ENCODE results near the gene OR8A1. TPM values are rescaled to one million over a fixed set of nuclear protein-coding genes. Genes with fewer than 3 reads are reported as not detected.

Gene OR8A1
- total RNA-seq, 1 experiment from 2014 or later = not detected

- H3K36me3 ChIP-seq (ENCODE audit: insufficient read depth, low read length) = no peaks in the 10 kb centered on the region
- no peak overlapping the region for H3K4me2 ChIP-seq (ENCODE audit: low read depth, low read length, poor library complexity, severe bottlenecking)
- no peaks in the 10 kb centered on the region for H3K27me3 ChIP-seq (ENCODE audit: low read length)
- no peak overlapping the region for H3K27ac ChIP-seq (ENCODE audit: low read length)
- H4K20me1 ChIP-seq (ENCODE audit: insufficient read depth, low read depth, low read length) = no peaks in the 10 kb centered on the region
- no peak overlapping the region for H3K9ac ChIP-seq (ENCODE audit: low read length)
- H3K4me3 ChIP-seq (ENCODE audit: low read length) = no peak overlapping the region
- H2AFZ ChIP-seq (ENCODE audit: low read length) = no peak overlapping the region
- H3K9me3 ChIP-seq (ENCODE audit: low read length) = no peaks in the 10 kb centered on the region
- no peak for DNase-seq
- no peaks in the 10 kb centered on the region for H3K79me2 ChIP-seq (ENCODE audit: low read length)
- H3K9me2 ChIP-seq (replicated peaks; ENCODE audit: insufficient read depth, low read length) = no peaks in the 10 kb centered on the region
- H3K4me1 ChIP-seq (ENCODE audit: low read length) = no peaks in the 10 kb centered on the region
Measured at GRCh38 chr11:124612567-124613246, 42.9 kb downstream of the OR8A1 start.

- Histone ChIP-seq H3K79me2 (ENCODE audit: low read length) (peaks cover 11% of the 10 kb centered on the region), H2AFZ (ENCODE audit: low read length) (no peak overlapping the region)
Measured at GRCh38 chr11:124618863-124619262, 49.1 kb downstream of the OR8A1 start.

More at GRCh38 chr11:124618863-124619262, 49.1 kb downstream of the OR8A1 start:
- Histone ChIP-seq H3K9me2 (replicated peaks; ENCODE audit: insufficient read depth, low read length) (no peaks in the 10 kb centered on the region), H3K9me3 (ENCODE audit: low read length) (no peaks in the 10 kb centered on the region), H3K4me3 (ENCODE audit: low read length) (no peak overlapping the region), H3K36me3 (ENCODE audit: insufficient read depth, low read length) (no peaks in the 10 kb centered on the region), H4K20me1 (ENCODE audit: insufficient read depth, low read depth, low read length) (peaks cover 5% of the 10 kb centered on the region; the same call in 1 of the 2 replicates), H3K4me1 (ENCODE audit: low read length) (peaks cover 10% of the 10 kb centered on the region), H3K27ac (ENCODE audit: low read length) (no peak overlapping the region), H3K27me3 (ENCODE audit: low read length) (no peaks in the 10 kb centered on the region), H3K4me2 (ENCODE audit: low read depth, low read length, poor library complexity, severe bottlenecking) (no peak overlapping the region), H3K9ac (ENCODE audit: low read length) (no peak overlapping the region)
- no peak for DNase-seq

Small RNA genes within 50 kb of the gene (small RNA-seq; reads per million reads assigned to genes)
- gene OR8A3P = not detected

Other genes with a start within 250 kb of the OR8A1 start
- gene OR8D2, start 249.8 kb upstream of the OR8A1 start, total RNA-seq (2014; rRNA removed; shearing (Covaris generic); ENCODE audit: low replicate concordance) = not detected in 2 replicates
- not detected in 2 replicates for gene OR8B2, start 185.5 kb upstream of the OR8A1 start, total RNA-seq (2014; rRNA removed; shearing (Covaris generic); ENCODE audit: low replicate concordance)
- gene OR8B3, start 171.0 kb upstream of the OR8A1 start, total RNA-seq (2014; rRNA removed; shearing (Covaris generic); ENCODE audit: low replicate concordance) = not detected in 2 replicates
- not detected in 2 replicates for gene OR8B4, start 145.1 kb upstream of the OR8A1 start, total RNA-seq (2014; rRNA removed; shearing (Covaris generic); ENCODE audit: low replicate concordance)
- gene OR8B8, start 124.3 kb upstream of the OR8A1 start, total RNA-seq (2014; rRNA removed; shearing (Covaris generic); ENCODE audit: low replicate concordance) = not detected in 2 replicates
- gene OR8B12, start 26.3 kb upstream of the OR8A1 start, total RNA-seq (2014; rRNA removed; shearing (Covaris generic); ENCODE audit: low replicate concordance) = not detected in 2 replicates
- not detected in 2 replicates for gene PANX3, start 41.4 kb downstream of the OR8A1 start, total RNA-seq (2014; rRNA removed; shearing (Covaris generic); ENCODE audit: low replicate concordance)
- 14.5 and 21.6 TPM in 2 replicates for gene TBRG1, start 52.9 kb downstream of the OR8A1 start, total RNA-seq (2014; rRNA removed; shearing (Covaris generic); ENCODE audit: low replicate concordance)
- gene SIAE, start 103.7 kb downstream of the OR8A1 start, total RNA-seq (2014; rRNA removed; shearing (Covaris generic); ENCODE audit: low replicate concordance) = 0.47 and 0.89 TPM in 2 replicates
- gene SPA17, start 103.9 kb downstream of the OR8A1 start, total RNA-seq (2014; rRNA removed; shearing (Covaris generic); ENCODE audit: low replicate concordance) = 1.2 and 10.4 TPM in 2 replicates
- 0.97 TPM in 1 of 2 replicates, not detected in the other for gene NRGN, start 169.9 kb downstream of the OR8A1 start, total RNA-seq (2014; rRNA removed; shearing (Covaris generic); ENCODE audit: low replicate concordance)
- gene VSIG2, start 182.3 kb downstream of the OR8A1 start, total RNA-seq (2014; rRNA removed; shearing (Covaris generic); ENCODE audit: low replicate concordance) = not detected in 2 replicates
- not detected in 2 replicates for gene ESAM, start 192.3 kb downstream of the OR8A1 start, total RNA-seq (2014; rRNA removed; shearing (Covaris generic); ENCODE audit: low replicate concordance)
- gene MSANTD2, start 230.4 kb downstream of the OR8A1 start, total RNA-seq (2014; rRNA removed; shearing (Covaris generic); ENCODE audit: low replicate concordance) = 5.2 and 7.6 TPM in 2 replicates

Measured in Karpas-422 (cell line).